OCI-LY1 (cell line): ENCODE data around the gene BTN3A1.
"Not testable (repeated sequence)": the region's sequence is repeated elsewhere in the genome, so short reads cannot be mapped to it uniquely, and the experiment has no call there.

ENCODE experiments used
- EZH2 ChIP-seq: fragments of 200-600 bp; sonication (generic), shearing (Covaris generic); IDR thresholded peaks from 2 replicates; pipeline ENCODE4 v1.8.0; 2017; ENCODE audit warnings: borderline replicate concordance, mixed run types, mild to moderate bottlenecking, antibody characterized with exemption, low read length, moderate library complexity, mixed read lengths
- TF ChIP-seq, protein P1 (sequence below): fragments of 200-600 bp; sonication (generic), shearing (Covaris generic); IDR thresholded peaks from 2 replicates; pipeline ENCODE4 v1.5.1; 2017; ENCODE audit warnings: mild to moderate bottlenecking, antibody characterized with exemption, low read length, moderate library complexity, mixed read lengths

DNA sequence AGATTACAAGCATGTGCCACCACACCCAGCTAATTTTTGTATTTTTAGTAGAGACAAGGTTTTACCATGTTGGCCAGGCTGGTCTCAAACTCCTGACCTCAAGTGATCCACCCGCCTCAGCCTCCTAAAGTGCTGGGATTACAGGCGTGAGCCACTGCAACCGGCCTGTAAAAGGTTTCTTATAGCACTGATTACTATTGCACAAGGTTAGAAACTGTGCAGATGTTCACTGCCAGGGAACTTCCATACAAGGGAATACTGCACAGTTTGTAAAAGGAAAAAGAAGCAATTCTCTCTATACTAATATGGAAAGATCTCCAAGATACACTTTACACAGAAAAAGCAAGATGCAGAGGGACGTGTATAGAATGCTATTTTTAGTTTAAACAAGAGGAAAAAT is 30.3 kb upstream of the BTN3A1 start:
- TF ChIP-seq, protein P1, sequence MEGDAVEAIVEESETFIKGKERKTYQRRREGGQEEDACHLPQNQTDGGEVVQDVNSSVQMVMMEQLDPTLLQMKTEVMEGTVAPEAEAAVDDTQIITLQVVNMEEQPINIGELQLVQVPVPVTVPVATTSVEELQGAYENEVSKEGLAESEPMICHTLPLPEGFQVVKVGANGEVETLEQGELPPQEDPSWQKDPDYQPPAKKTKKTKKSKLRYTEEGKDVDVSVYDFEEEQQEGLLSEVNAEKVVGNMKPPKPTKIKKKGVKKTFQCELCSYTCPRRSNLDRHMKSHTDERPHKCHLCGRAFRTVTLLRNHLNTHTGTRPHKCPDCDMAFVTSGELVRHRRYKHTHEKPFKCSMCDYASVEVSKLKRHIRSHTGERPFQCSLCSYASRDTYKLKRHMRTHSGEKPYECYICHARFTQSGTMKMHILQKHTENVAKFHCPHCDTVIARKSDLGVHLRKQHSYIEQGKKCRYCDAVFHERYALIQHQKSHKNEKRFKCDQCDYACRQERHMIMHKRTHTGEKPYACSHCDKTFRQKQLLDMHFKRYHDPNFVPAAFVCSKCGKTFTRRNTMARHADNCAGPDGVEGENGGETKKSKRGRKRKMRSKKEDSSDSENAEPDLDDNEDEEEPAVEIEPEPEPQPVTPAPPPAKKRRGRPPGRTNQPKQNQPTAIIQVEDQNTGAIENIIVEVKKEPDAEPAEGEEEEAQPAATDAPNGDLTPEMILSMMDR, result not testable (repeated sequence)
- not testable (repeated sequence) for TF ChIP-seq EZH2
